HG02943 (cell line): ENCODE results near the gene CFAP46.
"Not testable (repeated sequence)": the region's sequence is repeated elsewhere in the genome, so short reads cannot be mapped to it uniquely, and the experiment has no call there.

ENCODE experiments used
- ATAC-seq: cut with Tn5 transposase; IDR thresholded peaks from one replicate; pipeline ENCODE4 v1.9.1; 2021; ENCODE audit warnings: mild to moderate bottlenecking, low read depth, moderate library complexity; ENCODE audit not compliant: unreplicated experiment

The CFAP46 gene

DNA sequence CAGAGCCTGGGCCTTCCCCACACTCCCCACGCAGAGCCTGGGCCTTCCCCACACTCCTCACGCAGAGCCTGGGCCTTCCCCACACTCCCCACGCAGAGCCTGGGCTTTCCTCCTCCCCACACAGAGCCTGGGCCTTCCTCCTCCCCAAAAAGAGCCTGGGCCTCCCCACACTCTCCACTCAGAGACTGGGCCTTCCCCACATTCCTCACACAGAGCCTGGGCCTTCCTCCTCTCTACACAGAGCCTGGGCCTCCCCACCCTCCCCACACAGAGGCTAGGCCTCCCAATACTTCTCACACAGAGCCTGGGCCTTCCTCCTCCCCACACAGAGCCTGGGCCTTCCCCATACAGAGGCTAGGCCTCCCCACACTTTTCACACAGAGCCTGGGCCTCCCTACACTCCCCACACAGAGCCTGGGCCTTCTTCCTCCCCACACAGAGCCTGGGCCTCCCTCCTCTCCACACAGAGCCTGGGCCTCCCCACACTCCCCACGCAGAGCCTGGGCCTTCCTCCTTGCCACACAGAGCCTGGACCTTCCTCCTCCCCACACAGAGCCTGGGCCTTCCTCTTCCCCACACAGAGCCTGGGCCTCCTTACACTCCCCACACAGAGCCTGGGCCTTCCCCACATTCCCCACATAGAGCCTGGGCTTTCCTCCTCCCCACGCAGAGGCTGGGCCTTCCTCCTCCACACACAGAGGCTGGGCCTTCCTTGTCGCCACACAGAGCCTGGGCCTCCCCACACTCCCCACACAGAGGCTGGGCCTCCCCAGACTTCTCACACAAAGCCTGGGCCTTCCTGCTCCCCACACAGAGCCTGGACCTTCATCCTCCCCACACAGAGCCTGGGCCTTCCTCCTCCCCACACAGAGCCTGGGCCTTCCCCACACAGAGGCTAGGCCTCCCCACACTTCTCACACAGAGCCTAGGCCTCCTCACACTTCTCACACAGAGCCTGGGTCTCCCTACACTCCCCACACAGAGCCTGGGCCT is 10.8 kb downstream of the CFAP46 start:
- not testable (repeated sequence) for ATAC-seq

DNA sequence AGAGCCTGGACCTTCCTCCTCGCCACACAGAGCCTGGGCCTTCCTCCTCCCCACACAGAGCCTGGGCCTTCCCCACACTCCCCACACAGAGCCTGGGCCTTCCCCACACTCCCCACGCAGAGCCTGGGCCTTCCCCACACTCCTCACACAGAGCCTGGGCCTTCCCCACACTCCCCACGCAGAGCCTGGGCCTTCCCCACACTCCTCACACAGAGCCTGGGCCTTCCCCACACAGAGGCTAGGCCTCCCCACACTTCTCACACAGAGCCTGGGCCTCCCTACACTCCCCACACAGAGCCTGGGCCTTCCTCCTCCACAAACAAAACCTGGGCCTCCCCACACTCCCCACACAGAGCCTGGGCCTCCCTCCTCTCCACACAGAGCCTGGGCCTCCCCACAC is 11.7 kb downstream of the CFAP46 start:
- ATAC-seq = not testable (repeated sequence)

DNA sequence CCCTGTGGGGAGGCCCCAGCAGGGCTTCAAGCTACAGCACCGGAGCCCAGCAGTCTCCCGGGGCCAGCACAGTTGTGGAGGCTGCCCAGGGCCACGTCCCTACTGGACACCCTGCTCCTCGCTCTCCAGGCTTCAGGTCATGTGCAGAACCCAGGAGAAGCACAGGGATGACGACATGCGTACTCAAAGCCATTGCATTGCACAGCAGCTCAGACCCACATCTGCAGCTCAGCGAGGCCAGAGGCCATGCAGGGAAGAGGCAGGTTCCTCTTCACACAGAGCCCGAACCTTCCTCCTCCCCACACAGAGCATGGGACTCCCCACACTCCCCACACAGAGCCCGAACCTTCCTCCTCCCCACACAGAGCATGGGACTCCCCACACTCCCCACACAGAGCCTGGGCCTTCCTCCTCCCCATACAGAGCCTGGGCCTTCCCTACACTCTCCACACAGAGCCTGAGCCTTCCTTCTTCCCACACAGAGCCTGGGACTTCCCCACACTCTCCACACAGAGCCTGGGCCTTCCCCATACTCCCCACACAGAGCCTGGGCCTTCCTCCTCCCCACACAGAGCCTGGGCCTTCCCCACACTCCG is 12.3 kb downstream of the CFAP46 start:
- ATAC-seq = no peak

DNA sequence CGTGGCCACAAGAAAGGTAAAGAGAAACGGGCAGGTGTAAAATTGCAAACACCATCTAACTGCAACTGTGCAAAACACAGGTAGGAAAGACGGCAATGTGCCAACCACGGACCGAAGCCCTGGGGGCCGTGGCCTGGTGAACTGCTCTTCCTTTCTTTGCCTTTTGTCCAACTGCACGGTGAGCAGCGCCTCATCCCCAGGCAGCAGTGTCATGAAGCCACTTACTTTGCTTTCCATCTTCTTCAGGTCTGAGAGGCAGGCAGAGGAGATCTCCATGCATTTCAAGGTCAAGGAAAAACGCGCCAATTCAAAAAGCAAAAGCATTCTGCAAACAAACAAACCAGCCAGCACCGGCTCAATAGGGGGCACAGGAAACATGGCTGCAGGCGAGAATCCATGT is 12.9 kb downstream of the CFAP46 start:
- no peak for ATAC-seq

DNA sequence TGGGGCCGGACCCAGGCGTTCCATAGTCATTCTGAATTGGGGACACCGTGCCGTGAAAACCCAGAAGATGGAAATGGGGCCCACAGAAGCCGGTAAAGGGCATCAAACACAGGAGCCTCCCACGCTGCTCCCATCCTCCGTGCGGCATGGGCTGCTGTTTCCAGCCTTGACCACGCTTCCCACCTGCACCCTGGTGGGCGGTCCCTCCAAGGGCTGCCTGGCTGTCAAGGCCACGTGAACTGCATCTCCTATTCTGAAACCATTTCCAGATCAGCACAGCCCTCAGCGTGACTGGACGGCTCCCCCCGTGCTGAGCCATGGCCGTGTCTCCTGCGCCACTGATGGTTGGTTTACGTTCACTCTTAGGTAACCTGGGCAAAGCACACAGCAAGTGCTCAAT is 14.1 kb downstream of the CFAP46 start:
- ATAC-seq = no peak

DNA sequence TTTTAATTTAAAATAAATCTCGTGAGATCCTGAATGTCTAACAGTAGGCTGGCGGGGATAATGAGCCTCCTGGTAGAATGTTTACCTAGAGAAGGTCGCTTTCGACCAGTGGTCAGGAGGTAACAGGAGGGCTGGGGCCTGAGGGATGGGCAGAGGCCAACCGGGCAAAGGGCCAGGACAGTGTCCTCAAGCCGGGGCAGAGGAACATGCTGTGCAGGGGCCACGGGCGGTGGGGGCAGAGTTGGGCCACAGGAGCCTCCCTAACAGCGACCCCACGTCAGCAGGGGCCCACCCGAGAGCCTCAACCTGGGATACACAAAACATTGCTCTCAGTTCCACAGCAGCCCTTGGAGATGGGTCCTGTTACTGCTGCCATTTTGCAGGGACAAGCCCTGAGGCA is 14.5 kb downstream of the CFAP46 start:
- ATAC-seq = no peak

DNA sequence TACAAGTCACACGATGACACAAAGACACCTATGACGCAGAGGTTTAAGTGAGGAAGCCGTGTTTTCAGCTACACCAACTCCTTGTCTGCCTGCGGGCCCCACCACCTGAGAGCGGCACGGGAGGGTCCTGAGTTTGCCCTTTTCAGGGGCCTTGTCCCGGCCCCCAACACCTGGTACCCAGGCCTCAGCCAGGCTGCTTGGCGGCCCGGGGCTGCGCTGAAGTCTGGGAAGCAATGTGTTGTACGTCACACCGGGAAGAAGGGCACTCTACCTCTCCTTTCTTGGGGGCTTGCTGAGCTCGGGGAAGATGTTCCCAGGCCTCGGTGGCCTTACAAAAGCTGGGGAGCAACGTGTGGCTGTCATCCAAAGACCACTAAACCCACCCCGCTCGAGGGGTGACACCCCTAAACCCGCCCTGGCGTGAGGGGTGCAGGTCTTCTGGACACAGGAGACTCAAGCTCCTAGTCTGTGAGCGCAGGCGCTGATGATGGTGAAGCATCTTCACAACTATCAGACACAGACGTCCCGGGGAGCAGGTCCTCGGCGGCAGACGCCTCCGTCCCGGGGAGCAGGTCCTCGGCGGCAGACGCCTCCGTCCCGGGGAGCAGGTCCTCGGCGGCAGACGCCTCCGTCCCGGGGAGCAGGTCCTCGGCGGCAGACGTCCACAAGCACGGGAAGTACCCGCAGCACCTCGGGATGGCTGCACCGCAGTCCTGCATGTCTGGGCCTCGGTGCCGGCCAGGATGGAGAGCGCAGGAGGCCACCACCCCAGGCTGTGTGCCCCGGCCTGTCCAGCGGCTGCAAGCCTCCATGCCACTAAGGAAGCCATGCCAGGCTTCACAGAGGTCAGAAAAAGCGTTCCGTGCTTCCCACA is 15.4 kb downstream of the CFAP46 start:
- ATAC-seq = no peak

DNA sequence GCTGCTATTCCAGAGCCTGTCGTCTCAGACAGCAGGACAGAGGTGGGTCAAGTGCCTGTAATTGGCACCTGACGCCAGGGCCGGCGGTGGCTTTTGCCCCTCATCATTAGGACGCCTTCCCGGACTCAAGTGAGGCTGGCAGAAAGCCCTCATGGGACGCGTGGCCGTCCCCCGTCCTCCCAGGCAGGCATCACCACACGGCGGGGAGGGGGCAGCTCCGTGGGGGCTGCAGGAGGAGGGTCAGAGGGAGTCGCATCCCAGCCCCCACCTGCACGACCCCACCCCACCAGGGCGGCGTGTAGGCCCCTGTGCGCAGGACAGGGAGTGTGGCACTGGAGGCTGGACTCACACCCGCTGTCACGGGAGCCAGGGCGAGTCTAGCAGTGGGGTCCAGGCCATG is 16.3 kb downstream of the CFAP46 start:
- ATAC-seq = no peak

DNA sequence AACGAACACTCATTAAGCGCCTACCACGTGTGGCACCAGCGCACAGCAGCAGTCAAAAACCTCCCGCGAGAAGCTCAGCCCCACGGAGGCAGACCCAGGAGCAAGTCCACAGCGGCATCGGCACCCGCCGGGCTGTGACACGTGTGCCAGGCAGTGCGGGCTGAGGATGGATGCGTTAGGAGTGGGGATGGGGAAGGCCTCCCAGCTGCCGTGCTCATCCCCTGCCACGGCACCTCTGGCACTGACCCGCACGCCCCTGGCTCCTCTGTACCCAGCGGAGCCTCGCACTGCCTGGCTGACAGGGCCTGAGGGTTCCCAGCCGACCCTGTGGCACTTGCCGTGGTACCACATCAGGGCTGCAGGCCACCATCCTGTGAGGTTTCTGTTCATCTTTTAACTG is 16.8 kb downstream of the CFAP46 start:
- ATAC-seq = no peak

DNA sequence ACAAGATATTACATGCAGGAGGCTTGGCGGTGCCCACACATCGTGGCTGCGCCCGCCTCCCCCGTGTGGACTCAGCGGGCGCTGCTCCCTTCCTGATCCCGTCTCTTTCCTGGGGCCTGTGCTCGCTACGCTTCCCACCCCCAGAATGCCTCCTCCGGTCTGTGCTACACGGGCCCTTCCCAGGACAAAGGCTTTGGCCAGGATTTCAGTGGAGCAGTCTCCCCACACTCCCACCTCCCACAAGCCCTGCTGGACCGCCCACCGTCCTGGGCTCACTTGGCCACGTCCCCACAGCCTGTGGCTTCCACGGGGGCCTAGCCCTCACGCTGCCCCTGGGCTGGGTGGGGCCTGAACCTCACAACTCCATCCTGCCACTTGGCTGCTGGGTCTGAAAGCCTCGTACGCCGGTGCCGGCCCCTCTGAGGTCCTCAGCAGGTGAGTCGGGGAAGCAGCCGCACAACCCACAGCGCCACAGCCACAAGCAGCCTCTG is 17.3 kb downstream of the CFAP46 start:
- ATAC-seq = no peak

DNA sequence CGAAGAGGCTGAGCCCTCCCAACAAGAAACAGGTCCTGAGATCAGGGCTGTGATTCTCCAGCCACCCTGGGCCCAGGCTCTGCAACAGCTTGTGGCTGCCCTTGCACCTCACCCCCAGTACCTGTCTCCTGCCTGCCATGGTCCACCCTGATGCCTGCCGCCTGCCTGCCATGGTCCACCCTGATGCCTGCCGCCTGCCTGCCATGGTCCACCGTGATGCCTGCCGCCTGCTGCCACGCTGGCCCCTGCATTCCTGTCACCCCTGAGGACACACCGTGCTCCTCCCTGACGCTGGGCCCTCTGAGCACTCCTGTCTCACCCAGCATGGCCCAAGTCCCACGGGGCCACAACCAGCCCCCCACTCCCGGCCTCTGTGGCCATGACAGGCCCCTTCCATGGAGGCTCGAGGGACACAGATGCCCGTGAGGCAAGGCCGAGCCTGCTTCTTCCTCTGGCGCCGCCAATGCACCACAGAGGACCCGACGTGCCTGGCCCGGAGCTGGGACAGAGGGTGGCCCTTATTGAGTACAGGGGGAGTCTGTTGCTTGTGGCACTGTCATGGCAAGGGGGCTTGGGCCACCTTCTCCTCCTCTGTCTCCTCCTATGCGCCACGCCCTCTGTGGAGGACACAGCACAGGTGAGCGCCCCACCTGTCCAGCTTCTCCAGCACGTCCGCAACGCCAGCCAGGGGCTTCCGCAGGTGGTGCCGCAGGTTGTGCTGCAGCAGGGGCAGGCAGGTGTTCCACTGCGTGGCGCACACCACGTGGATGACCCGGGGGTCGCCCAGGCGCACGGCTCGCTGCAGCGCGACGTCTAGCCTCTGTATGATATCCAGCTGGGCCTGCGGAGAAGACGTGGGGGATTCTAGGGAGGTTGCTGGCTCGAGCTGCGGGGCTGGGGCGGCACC is 18.1 kb downstream of the CFAP46 start:
- ATAC-seq = no peak

DNA sequence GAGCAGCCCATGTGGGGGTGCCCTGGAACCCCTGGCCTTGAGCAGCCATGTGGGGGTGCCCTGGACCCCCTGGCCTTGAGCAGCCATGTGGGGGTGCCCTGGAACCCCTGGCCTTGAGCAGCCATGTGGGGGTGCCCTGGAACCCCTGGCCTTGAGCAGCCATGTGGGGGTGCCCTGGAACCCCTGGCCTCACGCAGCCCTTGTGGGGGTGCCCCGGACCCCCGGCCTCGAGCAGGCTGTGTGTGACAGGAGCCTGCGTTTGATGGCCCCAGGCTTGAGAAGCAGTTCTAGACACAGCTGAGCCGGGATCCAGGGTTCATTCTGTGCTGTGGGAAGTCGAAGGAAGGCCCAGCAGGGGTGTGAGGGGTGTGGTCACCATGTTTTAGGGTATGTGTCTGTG is 19.0 kb downstream of the CFAP46 start:
- not testable (repeated sequence) for ATAC-seq

DNA sequence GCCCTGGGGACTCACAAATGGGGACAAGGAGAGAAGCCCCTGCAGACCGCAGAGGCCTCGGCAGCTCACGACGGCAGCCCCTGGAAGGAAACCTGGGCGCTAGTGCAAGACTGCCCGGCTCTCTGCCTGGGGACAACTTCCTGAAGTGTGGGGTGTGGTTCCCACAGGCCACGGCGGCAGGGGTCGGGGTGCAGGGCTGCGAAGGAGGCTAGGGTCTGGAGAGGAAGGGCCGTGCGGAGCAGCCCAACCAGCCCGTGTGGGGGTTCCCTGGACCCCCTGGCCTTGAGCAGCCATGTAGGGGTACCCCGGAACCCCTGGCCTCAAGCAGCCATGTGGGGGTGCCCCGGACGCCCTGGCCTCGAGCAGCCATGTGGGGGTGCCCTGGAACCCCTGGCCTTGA is 19.5 kb downstream of the CFAP46 start:
- no peak for ATAC-seq

DNA sequence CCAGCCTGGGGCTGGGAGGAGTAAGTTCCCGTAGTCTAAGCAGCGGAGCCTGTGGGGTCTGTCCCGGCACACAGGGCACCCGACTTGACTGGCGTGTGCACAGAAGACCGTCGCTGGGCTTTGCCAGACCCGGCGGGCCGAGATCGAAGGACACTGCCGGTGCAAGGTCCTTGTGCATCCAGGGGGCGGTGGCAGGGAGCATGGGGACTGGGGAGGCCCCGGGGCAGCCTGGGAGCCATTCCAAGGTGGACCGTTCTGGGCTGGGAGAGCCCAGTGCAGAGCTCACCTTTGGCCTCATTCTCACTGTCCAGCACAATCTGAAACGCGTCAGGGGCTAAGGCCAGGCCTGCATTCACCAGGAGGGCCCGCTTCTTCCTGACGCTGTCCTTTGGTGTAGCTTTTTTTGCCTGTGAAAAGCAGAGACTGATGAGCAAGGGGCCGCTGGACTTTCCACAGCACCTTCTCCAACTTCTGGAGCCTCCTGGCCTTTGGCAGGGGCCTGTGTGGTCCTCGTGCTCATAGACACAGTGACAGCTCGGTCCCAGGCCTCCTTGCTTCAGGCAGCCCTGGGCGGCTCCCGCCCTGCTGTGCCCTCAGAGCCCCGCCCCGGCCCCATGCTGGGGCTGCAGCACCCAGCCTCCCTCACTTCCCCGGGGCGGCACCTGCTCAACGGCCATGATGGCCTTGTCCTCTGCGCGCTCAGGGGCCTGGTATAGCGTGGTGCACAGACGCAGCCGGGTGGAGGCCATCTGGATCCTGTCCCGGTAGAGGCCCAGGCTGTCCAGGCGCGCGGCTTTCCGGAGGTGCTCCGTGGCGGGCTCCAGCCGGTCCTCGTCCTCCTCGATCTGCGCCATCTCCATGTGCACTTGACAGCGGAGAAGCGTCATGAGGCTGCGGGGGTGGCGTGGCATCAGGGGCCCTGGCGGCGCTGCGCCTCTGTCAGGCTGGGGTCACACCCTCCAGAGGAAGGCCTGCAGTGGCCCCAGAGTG is 20.3 kb downstream of the CFAP46 start:
- ATAC-seq = no peak

DNA sequence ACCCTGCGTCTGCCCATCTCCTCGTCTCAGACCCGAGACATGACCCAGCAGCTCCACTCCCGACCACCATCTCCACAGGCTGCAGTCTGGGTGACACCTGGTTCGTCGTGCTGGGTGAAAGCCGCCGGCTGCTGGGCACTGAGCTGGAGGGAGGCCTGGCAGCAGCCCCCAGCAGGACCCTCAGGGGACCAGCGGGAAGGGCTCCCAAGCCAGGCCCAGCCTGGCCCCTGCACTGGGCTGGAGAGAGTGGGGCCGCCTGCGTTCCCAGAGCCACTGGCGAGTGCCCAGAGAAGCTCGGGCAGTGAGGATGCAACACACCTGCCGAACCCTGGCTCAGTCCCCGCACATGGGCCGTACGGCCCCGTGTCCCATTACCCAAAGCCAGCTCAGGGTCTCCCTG is 21.3 kb downstream of the CFAP46 start:
- no peak for ATAC-seq

DNA sequence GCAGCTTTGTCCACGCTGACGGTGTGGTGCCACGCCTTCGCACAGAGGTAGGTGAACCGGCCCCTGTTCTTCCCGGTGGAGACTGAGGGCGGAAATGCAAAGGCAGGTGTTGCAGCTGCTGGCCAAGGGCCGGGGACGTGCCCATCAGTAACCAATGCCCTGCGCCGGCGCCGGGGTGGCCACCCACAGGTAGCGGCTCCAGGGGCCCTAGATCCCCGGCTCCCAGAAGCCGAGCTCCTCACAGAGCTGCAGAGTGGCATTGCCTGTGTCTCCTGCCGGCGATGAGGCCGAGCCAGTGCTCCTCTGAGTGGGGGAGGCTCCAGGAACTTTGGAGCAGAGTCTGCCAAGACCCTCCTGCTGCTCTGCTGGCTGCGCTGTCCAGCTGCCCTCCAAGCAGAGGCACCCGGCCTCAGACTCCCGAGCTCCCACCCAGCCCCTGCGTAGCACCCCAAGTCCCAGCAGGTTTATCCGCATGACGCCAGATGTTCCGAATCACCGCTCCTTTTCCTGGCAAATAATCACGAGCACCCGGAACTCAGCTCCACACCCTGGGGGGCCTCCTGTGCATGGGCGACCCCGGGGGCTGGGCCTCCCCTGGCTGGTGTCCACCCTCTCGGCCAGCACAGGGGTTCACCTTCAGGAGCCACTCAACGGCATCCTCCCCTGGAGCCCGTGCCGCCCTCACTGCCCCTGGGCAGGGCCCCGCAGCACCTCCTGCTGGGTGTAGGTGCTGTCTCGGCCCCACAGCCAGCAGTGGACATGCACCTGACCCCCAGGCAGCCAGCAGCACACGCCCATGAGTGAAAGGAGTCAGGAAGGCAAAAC is 22.1 kb downstream of the CFAP46 start:
- ATAC-seq = no peak

DNA sequence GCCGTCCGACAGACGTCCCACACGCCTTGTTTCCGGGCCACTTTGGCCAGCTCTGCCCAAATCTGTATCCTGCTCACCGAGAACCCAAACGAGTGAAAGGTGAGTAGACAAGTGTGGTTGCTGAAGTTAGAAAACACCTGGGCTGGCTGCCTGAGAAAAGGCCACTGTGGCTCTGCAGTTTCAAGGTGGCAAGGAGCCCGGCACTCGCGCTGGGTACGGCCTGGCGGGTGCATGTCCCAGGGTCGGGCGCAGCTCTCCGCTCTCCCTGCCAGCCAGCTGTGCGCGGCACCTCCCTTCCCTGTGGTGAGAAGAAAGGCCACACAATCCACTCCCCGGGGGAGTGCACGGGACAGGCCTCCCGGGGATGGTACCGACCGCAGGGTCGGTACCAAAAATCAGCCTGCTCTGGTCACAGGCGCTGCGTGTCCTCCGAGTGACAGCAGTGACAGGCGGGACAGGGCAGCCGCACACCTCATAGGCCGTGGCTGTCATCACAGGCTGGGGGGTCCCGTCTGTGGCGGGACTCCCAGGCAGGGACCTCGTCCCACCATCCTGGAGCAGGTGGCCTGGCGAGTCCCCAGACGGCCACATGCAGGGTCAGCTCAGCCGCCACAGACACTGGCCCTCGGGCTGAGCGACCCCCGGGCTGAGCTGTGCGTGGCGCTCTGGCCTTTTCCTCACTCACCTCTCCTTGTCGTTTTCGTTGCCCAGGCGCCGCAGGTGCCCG is 22.8 kb downstream of the CFAP46 start:
- ATAC-seq = no peak
